ENCODE data around the gene PRMT3. TPM values are rescaled to one million over a fixed set of nuclear protein-coding genes. Genes with fewer than 3 reads are reported as not detected.
A peak's percentile ranks its signal among the peaks of the same experiment; 100 is the strongest.

PRMT3 gene
- total RNA-seq, 1 donor from 2014 or later: 39.6 TPM

DNA sequence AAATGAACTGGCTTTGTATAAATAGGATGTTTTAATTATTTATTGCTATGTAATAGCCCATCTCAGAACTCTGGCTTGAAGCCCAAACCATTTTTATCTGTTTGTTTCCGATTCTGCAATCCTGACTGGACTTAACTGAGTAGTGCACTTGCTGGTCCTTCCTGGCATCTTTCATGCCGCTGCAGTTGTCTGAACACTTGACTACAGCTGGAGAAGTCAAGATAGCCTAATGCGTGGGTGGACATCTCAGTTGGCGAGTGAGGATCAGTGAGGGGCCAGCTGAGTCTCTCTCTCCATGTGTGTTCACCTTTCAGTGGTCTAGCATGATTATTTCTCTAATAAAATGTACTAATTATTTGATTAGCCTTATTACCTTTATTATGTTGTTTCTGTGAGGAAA is 105.8 kb downstream of the PRMT3 start:
- Histone ChIP-seq H4K20me1 (ENCODE audit: low read depth) (no peaks in the 10 kb centered on the region), H3K4me3 (no peak overlapping the region), H3K27ac (no peak overlapping the region), H3K36me3 (no peaks in the 10 kb centered on the region), H3K4me2 (no peak overlapping the region), H3K79me2 (ENCODE audit: low read depth) (no peaks in the 10 kb centered on the region), H3F3A (ENCODE audit: low read depth) (peaks cover 9% of the 10 kb centered on the region), H2AFZ (replicated peaks) (no peak overlapping the region), H3K27me3 (no peaks in the 10 kb centered on the region), H3K9ac (no peak overlapping the region), H3K9me3 (ENCODE audit: low read depth) (no peaks in the 10 kb centered on the region), H3K4me1 (peaks cover 13% of the 10 kb centered on the region)
- Mint-ChIP-seq H3K4me3 (no peak overlapping the region), H3K4me1 (peaks cover 20% of the 10 kb centered on the region), H3K9me3 (no peaks in the 10 kb centered on the region), H3K27me3 (ENCODE audit: insufficient read depth, low read depth) (peaks cover 2% of the 10 kb centered on the region), H3K36me3 (no peaks in the 10 kb centered on the region), H3K27ac (no peak overlapping the region)
- no peak for DNase-seq (ENCODE audit: low spot score)
- TF ChIP-seq EZH2 (IDR thresholded peaks at IDR 0.05): no peak
- no peak for TF ChIP-seq CTCF (IDR thresholded peaks at IDR 0.05)
- no peak for TF ChIP-seq EZH2phosphoT487 (IDR thresholded peaks at IDR 0.05)

GRCh38 chr11:20497124-20497792 is 109.7 kb downstream of the PRMT3 start:
- no peak overlapping the region for H3K9ac ChIP-seq
- H3K4me2 ChIP-seq: no peak overlapping the region
- H2AFZ ChIP-seq (replicated peaks): no peak overlapping the region
- no peak overlapping the region for H3K27ac Mint-ChIP-seq
- no peak overlapping the region for H3K4me3 Mint-ChIP-seq
- no peaks in the 10 kb centered on the region for H3K27me3 ChIP-seq
- DNase-seq (ENCODE audit: low spot score): no peak
- no peaks in the 10 kb centered on the region for H3K9me3 ChIP-seq (ENCODE audit: low read depth)
- no peaks in the 10 kb centered on the region for H3K9me3 Mint-ChIP-seq
- TF ChIP-seq CTCF (IDR thresholded peaks at IDR 0.05): no peak
- no peak for TF ChIP-seq EZH2 (IDR thresholded peaks at IDR 0.05)
- TF ChIP-seq EZH2phosphoT487 (IDR thresholded peaks at IDR 0.05): no peak
- H3K27ac ChIP-seq: peak overlapping the region; percentile 18
- no peak overlapping the region for H3K4me3 ChIP-seq
- H3K27me3 Mint-ChIP-seq (ENCODE audit: insufficient read depth, low read depth): peaks cover 2% of the 10 kb centered on the region
- no peaks in the 10 kb centered on the region for H4K20me1 ChIP-seq (ENCODE audit: low read depth)
- H3K4me1 Mint-ChIP-seq: peaks cover 11% of the 10 kb centered on the region
- H3F3A ChIP-seq (ENCODE audit: low read depth): peaks cover 9% of the 10 kb centered on the region
- H3K79me2 ChIP-seq (ENCODE audit: low read depth): no peaks in the 10 kb centered on the region
- H3K36me3 ChIP-seq: no peaks in the 10 kb centered on the region
- H3K36me3 Mint-ChIP-seq: no peaks in the 10 kb centered on the region
- peaks cover 4% of the 10 kb centered on the region for H3K4me1 ChIP-seq

DNA sequence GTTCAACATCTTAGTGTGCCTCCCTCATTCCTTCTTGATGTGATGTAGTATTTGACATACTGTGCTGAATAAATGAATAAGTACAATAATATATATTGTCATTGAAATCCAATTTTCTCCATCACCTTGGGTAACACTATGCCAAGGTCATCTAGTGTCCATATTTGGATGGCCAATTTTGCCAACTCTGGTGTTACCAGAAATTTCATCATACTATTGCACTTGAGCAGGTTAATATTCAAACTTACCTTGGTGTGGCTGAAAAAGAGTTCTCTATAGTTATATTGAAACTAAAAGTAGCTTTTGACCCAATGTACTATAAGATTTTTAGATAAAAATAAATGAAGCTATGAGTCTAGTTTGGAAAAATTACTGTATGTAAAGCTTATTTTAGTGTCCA is 113.7 kb downstream of the PRMT3 start:
- Histone ChIP-seq H3K4me3 (no peak overlapping the region), H3K27me3 (no peaks in the 10 kb centered on the region), H3K9ac (no peak overlapping the region), H3K9me3 (ENCODE audit: low read depth) (no peaks in the 10 kb centered on the region), H3K79me2 (ENCODE audit: low read depth) (no peaks in the 10 kb centered on the region), H3K27ac (no peak overlapping the region), H3K36me3 (no peaks in the 10 kb centered on the region), H3K4me1 (peaks cover 4% of the 10 kb centered on the region), H3F3A (ENCODE audit: low read depth) (peaks cover 9% of the 10 kb centered on the region), H2AFZ (replicated peaks) (no peak overlapping the region), H3K4me2 (no peak overlapping the region), H4K20me1 (ENCODE audit: low read depth) (no peaks in the 10 kb centered on the region)
- H3K36me3 Mint-ChIP-seq: no peaks in the 10 kb centered on the region
- H3K27ac Mint-ChIP-seq: no peak overlapping the region
- H3K4me1 Mint-ChIP-seq: peaks cover 11% of the 10 kb centered on the region
- TF ChIP-seq CTCF (IDR thresholded peaks at IDR 0.05) (no peak), EZH2phosphoT487 (IDR thresholded peaks at IDR 0.05) (no peak), EZH2 (IDR thresholded peaks at IDR 0.05) (no peak)
- no peaks in the 10 kb centered on the region for H3K27me3 Mint-ChIP-seq (ENCODE audit: insufficient read depth, low read depth)
- H3K9me3 Mint-ChIP-seq: no peaks in the 10 kb centered on the region
- DNase-seq (ENCODE audit: low spot score): no peak
- no peak overlapping the region for H3K4me3 Mint-ChIP-seq
